ENCODE data around the gene CRNKL1.

CRNKL1 gene

DNA sequence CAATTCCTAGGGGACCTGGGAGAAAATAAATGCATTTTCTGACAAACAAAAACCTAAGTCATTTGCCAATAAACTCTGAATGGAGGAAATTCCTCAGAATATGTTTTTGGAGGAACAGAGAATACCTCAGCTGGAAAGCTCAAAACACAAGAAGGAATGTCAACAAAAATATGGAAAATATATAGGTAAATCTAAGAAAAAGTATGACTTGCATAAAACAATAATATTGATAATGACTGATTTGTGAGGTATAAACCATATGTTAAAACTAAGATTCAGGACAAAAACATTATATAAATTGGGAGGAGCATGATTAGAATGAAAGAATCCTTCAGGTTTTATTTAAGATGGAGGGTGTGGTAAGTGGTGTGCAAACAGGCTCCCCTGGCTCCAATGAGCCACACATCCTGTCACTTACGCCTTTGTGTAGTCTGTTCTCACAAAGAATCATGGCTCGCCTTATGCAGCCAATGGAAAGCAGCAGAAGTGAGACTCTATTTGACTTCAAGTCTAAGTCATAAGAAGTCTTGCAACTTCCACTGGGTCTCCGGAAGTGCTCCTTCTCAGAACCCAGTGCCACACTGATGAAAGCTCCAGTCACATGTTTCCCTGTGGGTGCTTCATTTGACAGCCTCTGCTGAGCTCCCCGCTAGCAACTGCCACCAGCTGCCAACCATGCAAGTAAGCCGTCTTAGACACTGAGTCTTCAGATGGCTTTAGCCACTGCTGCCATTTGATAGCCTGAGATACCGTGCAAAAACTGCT, 8.2 kb upstream of the CRNKL1 start:
- DNase-seq = peak in 1 of 2 donors; percentile 13

- DNase-seq = peak in 1 of 2 donors; percentile 1
Measured at GRCh38 chr20:20051767-20052073, 546 bp downstream of the CRNKL1 start.

GRCh38 chr20:20039752-20040387, 12.4 kb downstream of the CRNKL1 start:
- no peak for DNase-seq

GRCh38 chr20:20038586-20038985, 13.7 kb downstream of the CRNKL1 start:
- peak in 1 of 2 donors; percentile 0 for DNase-seq

DNA sequence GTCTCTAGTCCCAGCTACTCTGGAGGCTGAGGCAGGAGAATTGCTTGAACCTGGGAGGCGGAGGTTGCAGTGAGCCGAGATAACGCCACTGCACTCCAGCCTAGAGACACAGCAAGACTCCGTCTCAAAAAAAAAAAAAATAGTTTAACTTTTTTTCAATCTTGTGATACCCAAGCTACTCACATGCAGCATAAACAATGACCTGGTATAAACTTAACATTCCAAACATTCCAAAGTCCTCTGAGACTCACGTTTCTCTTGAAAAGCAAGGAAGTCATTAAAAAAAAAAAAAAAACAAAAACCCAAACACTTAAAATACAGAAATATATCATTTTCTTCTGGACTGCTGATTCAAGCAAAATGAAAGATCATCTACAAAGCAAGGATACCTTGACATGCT, 14.3 kb downstream of the CRNKL1 start:
- no peak for DNase-seq

GRCh38 chr20:20036756-20037155, 15.5 kb downstream of the CRNKL1 start:
- DNase-seq = peak in 1 of 2 donors; percentile 2

GRCh38 chr20:20034486-20034885, 17.8 kb downstream of the CRNKL1 start:
- DNase-seq = no peak

DNA sequence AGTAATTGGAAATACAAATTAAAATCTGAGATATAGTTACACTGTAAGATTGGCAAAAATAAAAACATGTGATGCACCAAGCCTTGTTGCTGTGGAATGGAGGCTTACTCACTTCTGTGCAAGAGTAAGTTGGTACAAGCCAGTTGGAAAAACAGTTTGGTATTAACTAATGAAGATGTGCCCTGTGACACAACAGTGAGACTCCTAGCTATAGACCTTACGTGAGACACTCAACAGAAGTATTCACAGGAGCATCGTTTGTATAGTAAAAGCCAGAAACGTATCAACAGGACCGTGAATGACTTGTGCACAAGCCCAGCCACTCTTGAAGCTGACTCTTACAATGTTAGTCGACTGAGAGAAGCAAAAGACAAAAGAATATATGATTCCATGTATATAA, 20.5 kb downstream of the CRNKL1 start:
- DNase-seq = no peak

DNA sequence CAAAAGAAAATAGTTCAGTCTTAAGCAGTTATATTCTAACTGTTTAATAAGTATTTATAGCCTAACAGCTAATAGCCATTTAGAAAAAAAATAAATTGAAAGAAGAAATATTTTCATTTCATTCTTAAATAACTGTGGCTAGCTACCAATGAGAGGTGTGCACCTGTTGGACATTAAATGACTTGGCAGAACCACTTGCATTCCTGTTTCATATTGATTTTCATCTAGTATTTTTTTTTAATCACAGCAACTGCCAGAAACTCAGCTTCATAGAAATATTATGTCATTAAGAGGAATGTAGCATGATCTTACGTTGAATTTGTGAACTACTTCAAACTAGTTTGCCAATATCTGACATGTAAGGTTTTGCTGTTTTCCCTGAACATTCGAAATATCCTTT, 25.0 kb downstream of the CRNKL1 start:
- no peak for DNase-seq

DNA sequence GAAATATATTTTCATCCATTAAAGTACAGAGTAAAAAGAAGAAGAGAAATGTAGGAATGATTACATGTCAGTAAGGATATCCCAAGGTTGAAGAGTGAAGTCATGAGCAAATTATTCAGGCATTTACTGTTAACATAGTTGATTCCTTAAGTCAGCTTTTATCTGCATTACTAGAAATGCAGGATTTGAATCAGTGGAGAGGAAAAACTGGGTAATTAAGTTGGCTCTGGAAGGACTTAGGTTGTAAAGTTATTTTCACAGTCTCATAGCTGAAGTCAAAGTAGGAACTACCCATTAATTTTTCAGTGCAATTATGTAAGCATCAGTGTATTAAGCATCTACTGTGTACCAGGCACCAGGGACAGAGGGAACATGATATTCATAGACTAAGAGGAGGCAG, 27.3 kb downstream of the CRNKL1 start:
- DNase-seq = no peak

- no peak for DNase-seq
Measured at GRCh38 chr20:20023395-20023794, 28.9 kb downstream of the CRNKL1 start.

- DNase-seq = no peak
Measured at GRCh38 chr20:20022498-20022897, 29.8 kb downstream of the CRNKL1 start.

- no peak for DNase-seq
Measured at GRCh38 chr20:20021835-20022234, 30.4 kb downstream of the CRNKL1 start.

DNA sequence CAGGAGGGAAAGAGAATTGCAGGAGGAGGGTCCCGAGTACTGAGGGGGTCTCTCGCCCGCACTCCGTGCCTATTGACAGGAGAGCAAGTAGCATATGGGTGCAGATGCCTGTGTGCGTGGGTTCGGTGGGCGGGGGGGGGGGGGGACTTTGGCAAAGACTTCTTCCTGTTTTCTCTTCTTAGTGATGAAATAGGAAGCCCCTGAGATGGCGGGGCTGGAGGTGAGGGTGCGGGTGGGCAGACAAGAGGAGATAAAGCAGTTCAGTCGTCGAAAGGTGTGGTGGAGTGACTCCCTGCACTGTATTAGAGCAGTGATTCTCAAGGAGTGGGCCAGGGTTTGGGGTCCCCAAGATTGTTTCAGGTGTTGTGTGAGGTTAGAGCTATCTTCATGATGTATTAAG, 31.4 kb downstream of the CRNKL1 start:
- no peak for DNase-seq

- no peak for DNase-seq
Measured at GRCh38 chr20:20019123-20019522, 33.1 kb downstream of the CRNKL1 start.

DNA sequence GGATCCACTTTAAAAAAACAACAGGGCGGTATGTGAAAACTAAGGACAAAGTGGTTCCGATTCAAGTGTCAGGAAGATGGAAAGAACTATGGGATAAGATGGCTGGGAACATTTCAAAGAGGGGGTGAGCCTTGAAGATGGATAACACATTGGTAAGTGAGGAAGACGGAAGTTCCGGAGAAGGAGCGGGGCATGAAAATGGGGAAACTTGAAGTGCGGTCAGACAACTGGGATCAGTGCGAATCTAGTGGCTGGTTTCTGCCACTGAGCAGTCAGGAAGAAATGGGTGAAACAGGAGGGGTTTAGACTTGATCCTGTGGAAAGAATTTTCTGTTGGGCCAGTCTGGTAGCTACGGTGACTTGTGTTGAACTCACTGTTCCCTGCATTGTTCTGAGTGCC, 33.9 kb downstream of the CRNKL1 start:
- no peak for DNase-seq

GRCh38 chr20:20017844-20018185, 34.5 kb downstream of the CRNKL1 start:
- no peak for DNase-seq

GRCh38 chr20:20017001-20017843, 35.0 kb downstream of the CRNKL1 start, which contains the start of gene NAA20:
TSS of gene NAA20 (plus strand) at chr20:20017362. CDS start at chr20:20017397, 35 bp downstream.
- DNase-seq = peak; percentile 85 to 92

DNA sequence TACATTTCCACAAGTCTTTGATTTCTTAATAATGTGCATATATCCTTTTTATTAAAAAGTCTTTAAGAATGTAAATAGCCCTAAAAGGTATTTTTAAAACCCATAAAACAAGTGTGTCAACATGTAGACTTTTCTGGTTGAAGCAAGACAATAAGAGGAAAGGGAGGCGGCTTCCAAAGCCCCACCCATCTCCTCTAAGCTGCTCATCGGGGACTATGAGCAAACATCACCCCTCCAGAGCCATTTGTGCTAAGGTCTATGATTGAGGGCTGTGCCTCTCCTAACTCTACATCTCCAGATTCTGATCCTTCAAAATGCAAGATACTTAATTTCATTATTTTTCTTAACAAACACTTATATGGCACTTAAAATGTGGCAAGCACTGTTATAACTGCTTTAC, 37.6 kb downstream of the CRNKL1 start:
- peak; percentile 48 to 56 for DNase-seq

DNA sequence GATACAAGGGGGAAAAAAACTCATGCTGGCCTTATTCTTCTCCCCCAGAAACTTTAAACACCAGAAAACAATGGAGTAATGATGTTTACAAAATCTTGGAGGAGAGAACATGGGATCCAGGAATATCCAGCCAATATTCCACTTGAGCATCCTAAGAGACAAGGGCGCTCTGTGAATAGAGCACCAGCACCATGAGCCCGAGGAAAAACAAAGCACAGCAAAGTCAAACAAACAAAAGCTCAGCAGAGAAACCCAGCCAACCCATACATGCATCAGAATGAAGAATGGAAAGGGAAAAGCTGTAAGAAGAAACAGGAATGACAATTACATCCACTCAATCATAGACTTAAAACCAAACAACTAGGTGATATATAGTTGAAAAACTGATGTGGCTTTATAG, 39.7 kb downstream of the CRNKL1 start:
- no peak for DNase-seq

DNA sequence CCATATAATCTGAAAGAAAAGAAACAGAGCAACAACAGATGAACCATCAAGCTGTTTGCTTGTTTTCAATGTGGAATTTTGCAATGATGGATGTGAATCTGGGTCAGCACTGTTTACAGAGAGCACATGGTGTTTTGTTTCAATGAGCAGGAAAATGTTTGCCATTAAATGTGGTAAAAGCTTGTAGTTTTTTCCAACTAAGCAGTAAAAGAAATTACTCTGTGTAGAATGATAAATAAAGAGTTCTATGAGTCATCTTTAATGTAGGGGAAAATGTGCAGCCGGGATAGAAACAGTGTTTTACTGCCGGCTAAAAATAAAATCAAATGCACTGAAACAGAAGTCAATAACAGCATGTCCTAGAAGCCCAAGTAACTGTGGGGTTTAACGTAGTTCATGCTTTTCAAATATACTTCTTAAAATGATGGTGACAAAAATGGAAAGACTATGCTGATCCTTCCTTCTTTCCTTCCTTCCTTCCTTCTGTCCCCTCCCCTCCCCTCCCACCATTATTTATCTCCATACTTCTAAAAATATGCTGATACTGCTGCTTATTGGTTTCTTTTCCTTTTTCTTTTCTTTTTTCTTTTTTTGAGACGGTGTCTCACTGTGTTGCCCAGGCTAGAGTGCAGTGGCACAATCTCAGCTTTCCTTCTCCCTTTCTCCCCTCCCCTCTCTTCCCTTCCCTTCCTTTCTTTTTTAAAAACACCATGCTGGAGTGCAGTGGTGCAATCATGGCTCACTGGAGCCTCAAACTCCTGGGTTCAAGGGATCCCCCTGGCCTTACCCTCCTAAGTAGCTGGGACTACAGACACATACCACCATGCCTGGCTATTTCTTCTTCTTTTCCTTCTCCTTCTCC, 41.4 kb downstream of the CRNKL1 start:
- no peak for DNase-seq

GRCh38 chr20:20009784-20010253, 42.4 kb downstream of the CRNKL1 start:
- no peak for DNase-seq

GRCh38 chr20:20005342-20005741, 46.9 kb downstream of the CRNKL1 start:
- DNase-seq = no peak

Measured in inflammatory macrophage (primary cell).